HEK293 (cell line): Measurements from ENCODE around the gene OPCML.

ENCODE experiments used
- CTCF ChIA-PET: fragments of 350-600 bp; formaldehyde crosslinking; extraction: SDS; loops from one replicate; lab custom pipeline; 2021; ENCODE audit warnings: antibody characterized with exemption; lab: Yijun Ruan, JAX
- POLR2A ChIA-PET: fragments of 300-600 bp; formaldehyde crosslinking; extraction: SDS; loops from one replicate; lab custom pipeline; 2020; ENCODE audit warnings: antibody characterized with exemption, inconsistent platforms; lab: Yijun Ruan, JAX
- H3K27ac ChIP-seq: fragments of 200-500 bp; sonication (Bioruptor generic); 2 replicates; pipeline ENCODE4 v1.5.1; 2014; ENCODE audit warnings: low read depth, low read length, control low read depth, inconsistent platforms; ENCODE audit errors: extremely low read depth
- H3K36me3 ChIP-seq, 2 experiments: fragments of 200-500 bp in 1 of 2; sonication (Bioruptor generic) in 1 of 2; 1 replicate in 1 of 2; 2 replicates in 1 of 2; pipeline ENCODE4 v1.5.1; 2014 to 2017; ENCODE audit warnings: inconsistent platforms in 2 of 2, low read length in 2 of 2; ENCODE audit not compliant: control insufficient read depth in 2 of 2, insufficient read depth in 1 of 2
- H3K4me1 ChIP-seq: fragments of 200-500 bp; sonication (Bioruptor generic); 2 replicates; pipeline ENCODE4 v1.5.1; 2014; ENCODE audit warnings: mild to moderate bottlenecking, low read length, inconsistent platforms; ENCODE audit not compliant: control insufficient read depth, insufficient read depth
- H3K4me3 ChIP-seq: 2 replicates; pipeline ENCODE4 v1.5.1; 2011; ENCODE audit warnings: low read depth, mild to moderate bottlenecking, control low read depth, low read length, moderate library complexity
- H3K9me3 ChIP-seq: fragments of 200-500 bp; sonication (Bioruptor generic); 2 replicates; pipeline ENCODE4 v1.5.1; 2014; ENCODE audit warnings: low read depth, low read length, inconsistent platforms; ENCODE audit not compliant: control insufficient read depth, insufficient read depth
- ELK4 ChIP-seq: IDR thresholded peaks from 2 replicates; pipeline ENCODE4 v1.6.1; 2011; ENCODE audit warnings: mild to moderate bottlenecking, low read depth, low read length, borderline replicate concordance
- KLF16 ChIP-seq: fragments of 450-650 bp; formaldehyde crosslinking; IDR thresholded peaks from 2 replicates; pipeline ENCODE4 v1.5.1; 2017; ENCODE audit warnings: missing biosample characterization, missing genetic modification characterization
- PRDM2 ChIP-seq: fragments of 450-650 bp; formaldehyde crosslinking; IDR thresholded peaks from 2 replicates; pipeline ENCODE4 v1.5.1; 2016; ENCODE audit warnings: missing biosample characterization, missing genetic modification characterization, borderline replicate concordance
- SETDB1 ChIP-seq: IDR thresholded peaks from one replicate; pipeline ENCODE4 v1.6.1; 2017; ENCODE audit warnings: mild to moderate bottlenecking, low read length, moderate library complexity, mixed read lengths; ENCODE audit not compliant: insufficient read length
- ZBTB17 ChIP-seq: fragments of 450-650 bp; formaldehyde crosslinking; IDR thresholded peaks from 2 replicates; pipeline ENCODE4 v1.5.1; 2016; ENCODE audit warnings: missing biosample characterization, missing genetic modification characterization
- ZNF302 ChIP-seq: fragments of 450-650 bp; formaldehyde crosslinking; IDR thresholded peaks from 2 replicates; pipeline ENCODE4 v1.5.1; 2016; ENCODE audit warnings: missing biosample characterization, missing genetic modification characterization, low read depth
- ZNF473 ChIP-seq: fragments of 450-650 bp; formaldehyde crosslinking; IDR thresholded peaks from 2 replicates; pipeline ENCODE4 v1.5.1; 2017; ENCODE audit warnings: missing biosample characterization, missing genetic modification characterization
- ZNF530 ChIP-seq: fragments of 450-650 bp; formaldehyde crosslinking; IDR thresholded peaks from 2 replicates; pipeline ENCODE4 v1.5.1; 2016; ENCODE audit warnings: low read depth, missing biosample characterization, missing genetic modification characterization
- ZNF558 ChIP-seq: fragments of 450-650 bp; formaldehyde crosslinking; IDR thresholded peaks from 2 replicates; pipeline ENCODE4 v1.5.1; 2016; ENCODE audit warnings: missing biosample characterization, missing genetic modification characterization
- ZNF626 ChIP-seq: fragments of 450-650 bp; sonication (Bioruptor Pico); formaldehyde crosslinking; IDR thresholded peaks from 2 replicates; pipeline ENCODE4 v1.5.1; 2018; ENCODE audit warnings: missing biosample characterization, missing genetic modification characterization, inconsistent platforms
- ZNF707 ChIP-seq: fragments of 450-650 bp; formaldehyde crosslinking; IDR thresholded peaks from 2 replicates; pipeline ENCODE4 v1.5.1; 2016; ENCODE audit warnings: missing biosample characterization, missing genetic modification characterization
- ZSCAN18 ChIP-seq: fragments of 450-650 bp; formaldehyde crosslinking; IDR thresholded peaks from 2 replicates; pipeline ENCODE4 v1.5.1; 2016; ENCODE audit warnings: missing biosample characterization, missing genetic modification characterization
- ZSCAN23 ChIP-seq: fragments of 450-650 bp; formaldehyde crosslinking; IDR thresholded peaks from 2 replicates; pipeline ENCODE4 v1.5.1; 2016; ENCODE audit warnings: missing biosample characterization, missing genetic modification characterization
- TF ChIP-seq, protein P1 (sequence below): fragments of 450-650 bp; formaldehyde crosslinking; IDR thresholded peaks from 2 replicates; pipeline ENCODE4 v1.5.1; 2016; ENCODE audit warnings: missing biosample characterization, missing genetic modification characterization

Gene OPCML

DNA sequence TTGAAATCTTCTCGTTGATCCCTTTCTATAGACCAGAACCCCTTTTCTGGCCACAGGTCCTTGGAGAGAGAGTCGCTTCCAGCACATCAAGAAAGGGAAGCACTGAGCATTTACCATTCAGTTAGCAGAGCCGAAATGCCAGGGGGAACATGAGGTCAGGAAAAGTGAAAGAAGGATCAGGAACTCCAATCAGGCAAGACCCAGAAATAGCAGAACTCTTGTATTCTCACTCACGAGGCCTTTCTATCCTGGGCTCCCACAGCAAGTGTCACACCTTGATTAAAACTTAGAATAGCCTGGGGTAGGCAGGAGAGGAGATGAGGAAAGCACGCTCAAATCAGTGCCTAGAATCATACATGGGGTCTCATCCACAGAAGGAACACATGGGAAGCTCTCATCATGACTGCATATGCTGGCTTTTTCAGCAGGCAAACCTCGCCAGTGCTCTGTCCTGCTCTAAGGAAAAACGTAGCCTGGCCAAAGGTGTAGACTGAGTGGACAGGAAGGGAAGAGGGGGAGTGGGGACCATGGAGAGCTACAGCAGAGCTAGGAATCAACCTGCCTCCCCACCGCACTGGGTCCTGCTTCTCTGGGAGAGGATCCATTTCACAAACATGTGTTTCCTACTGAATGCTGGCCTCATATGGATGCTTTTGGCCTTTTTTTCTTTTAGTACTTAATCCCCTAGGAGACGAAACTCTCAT is 40.5 kb downstream of the OPCML start (continued):
- TF ChIP-seq PRDM2 (tag by site-specific recombination) (no peak), ZSCAN18 (tag by site-specific recombination) (no peak), ZSCAN23 (tag by site-specific recombination) (no peak), SETDB1 (no peak)

DNA sequence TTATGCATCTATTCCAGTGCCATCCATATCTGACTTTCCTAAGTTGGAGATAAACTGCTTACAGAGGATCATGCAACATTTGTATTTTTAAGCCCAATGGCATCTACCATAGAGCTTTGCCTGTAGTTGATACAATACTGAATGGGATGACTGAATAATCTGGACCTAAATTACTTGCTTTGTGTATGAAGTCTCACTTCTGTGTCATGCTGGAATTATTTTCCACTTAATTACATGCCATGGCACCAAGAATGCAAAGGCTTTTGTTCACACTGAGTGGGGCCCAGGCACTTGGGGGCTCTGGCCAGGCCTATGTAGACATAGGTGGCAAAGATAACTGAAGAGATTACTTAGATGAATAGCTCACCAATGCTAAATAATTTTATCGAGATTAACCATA is 51.6 kb downstream of the OPCML start:
- ChIA-PET POLR2A (no interaction called here), CTCF (no interaction called here)
- Histone ChIP-seq H3K36me3 (no peaks in the 10 kb centered on the region), H3K27ac (no peak overlapping the region), H3K9me3 (no peaks in the 10 kb centered on the region), H3K4me3 (no peak overlapping the region), H3K4me1 (no peaks in the 10 kb centered on the region)
- TF ChIP-seq, protein P1, sequence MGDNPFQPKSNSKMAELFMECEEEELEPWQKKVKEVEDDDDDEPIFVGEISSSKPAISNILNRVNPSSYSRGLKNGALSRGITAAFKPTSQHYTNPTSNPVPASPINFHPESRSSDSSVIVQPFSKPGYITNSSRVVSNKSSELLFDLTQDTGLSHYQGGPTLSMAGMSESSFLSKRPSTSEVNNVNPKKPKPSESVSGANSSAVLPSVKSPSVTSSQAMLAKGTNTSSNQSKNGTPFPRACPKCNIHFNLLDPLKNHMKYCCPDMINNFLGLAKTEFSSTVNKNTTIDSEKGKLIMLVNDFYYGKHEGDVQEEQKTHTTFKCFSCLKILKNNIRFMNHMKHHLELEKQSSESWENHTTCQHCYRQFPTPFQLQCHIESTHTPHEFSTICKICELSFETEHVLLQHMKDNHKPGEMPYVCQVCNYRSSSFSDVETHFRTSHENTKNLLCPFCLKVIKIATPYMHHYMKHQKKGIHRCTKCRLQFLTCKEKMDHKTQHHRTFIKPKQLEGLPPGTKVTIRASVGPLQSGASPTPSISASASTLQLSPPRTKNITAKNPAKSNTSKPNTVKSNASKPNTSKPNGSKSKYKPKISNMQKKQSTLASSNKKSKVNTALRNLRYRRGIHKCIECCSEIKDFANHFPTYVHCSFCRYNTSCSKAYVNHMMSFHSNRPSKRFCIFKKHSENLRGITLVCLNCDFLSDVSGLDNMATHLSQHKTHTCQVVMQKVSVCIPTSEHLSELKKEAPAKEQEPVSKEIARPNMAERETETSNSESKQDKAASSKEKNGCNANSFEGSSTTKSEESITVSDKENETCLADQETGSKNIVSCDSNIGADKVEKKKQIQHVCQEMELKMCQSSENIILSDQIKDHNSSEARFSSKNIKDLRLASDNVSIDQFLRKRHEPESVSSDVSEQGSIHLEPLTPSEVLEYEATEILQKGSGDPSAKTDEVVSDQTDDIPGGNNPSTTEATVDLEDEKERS (tag by site-specific recombination) = no peak
- TF ChIP-seq ZNF473 (tag by site-specific recombination) = no peak
- TF ChIP-seq ZNF530 (tag by site-specific recombination) = no peak
- no peak for TF ChIP-seq ZNF626 (tag by site-specific recombination)
- no peak for TF ChIP-seq ZNF707
- no peak for TF ChIP-seq ZNF302
- TF ChIP-seq KLF16 (tag by site-specific recombination) = no peak
- TF ChIP-seq ZNF558 (tag by site-specific recombination) = no peak
- no peak for TF ChIP-seq ZBTB17 (tag by site-specific recombination)
- no peak for TF ChIP-seq ELK4
